K562 (cell line): ENCODE data around the gene ACTN2. TPM values are rescaled to one million over a fixed set of nuclear protein-coding genes. Genes with fewer than 3 reads are reported as not detected.

Source experiments
- ARHGAP35 ChIP-seq: fragments of 450-650 bp; IDR thresholded peaks from 2 replicates; pipeline ENCODE4 v1.6.1; 2018; ENCODE audit not compliant: partially characterized antibody
- ERF ChIP-seq: fragments of 450-650 bp; formaldehyde crosslinking; IDR thresholded peaks from 2 replicates; pipeline ENCODE4 v1.4.0; 2020; ENCODE audit warnings: mild to moderate bottlenecking, mixed read lengths
- EWSR1 ChIP-seq: fragments of 450-650 bp; IDR thresholded peaks from 2 replicates; pipeline ENCODE4 v1.6.1; 2018; ENCODE audit warnings: borderline replicate concordance, mild to moderate bottlenecking, low read depth, moderate library complexity; ENCODE audit not compliant: partially characterized antibody
- NFIC ChIP-seq: fragments of 450-650 bp; IDR thresholded peaks from 2 replicates; pipeline ENCODE4 v1.6.1; 2017; ENCODE audit warnings: mild to moderate bottlenecking, inconsistent platforms
- PBX2 ChIP-seq, 2 experiments: IDR thresholded peaks in 1 of 2; conservative IDR thresholded peaks in 1 of 2; 2 replicates each; pipeline ENCODE4 v1.6.1; 2016; ENCODE audit warnings: low read depth in 2 of 2, mild to moderate bottlenecking in 1 of 2, missing compliant biosample characterization in 1 of 2, missing genetic modification characterization in 1 of 2, moderate library complexity in 1 of 2
- SRSF9 ChIP-seq: fragments of 200-400 bp; formaldehyde crosslinking; IDR thresholded peaks from 2 replicates; pipeline ENCODE4 v1.6.1; 2017; ENCODE audit warnings: low read depth, low read length, borderline replicate concordance
- polyA plus RNA-seq, 8 experiments: library from polyadenylated mRNA; depleted of rRNA in 4 of 8; stranded (reverse) in 5 of 8; unstranded in 3 of 8; fragments of >200 nt; fragmentation: Nextera tagmentation in 2 of 8; fragmentation: Illumina TruSeq in 1 of 8; extraction: Ambion mirVana in 2 of 8; extraction: Trizol in 1 of 8; gene quantifications; 2 replicates each; pipeline versions ENCODE4 v1.2.1 to v1.2.3, GENCODE V29; 2011 to 2014; ENCODE audit warnings: inconsistent platforms in 1 of 8, missing spikeins in 1 of 8
- total RNA-seq, 7 experiments: library from RNA; depleted of rRNA in 6 of 7; stranded (reverse); fragments of >200 nt in 6 of 7; fragmentation: Illumina TruSeq in 2 of 7; extraction: Trizol in 2 of 7; gene quantifications; 2 replicates each; pipeline versions ENCODE4 v1.2.1 to v1.2.3, GENCODE V29; 2011 to 2021; ENCODE audit warnings: low replicate concordance in 1 of 7
- TF ChIP-seq, protein P1 (sequence below), 2 experiments: fragments of 450-650 bp in 1 of 2; sonication (generic) in 1 of 2; formaldehyde crosslinking in 1 of 2; IDR thresholded peaks; 2 replicates each; pipeline versions ENCODE4 v1.7.1 to v1.9.0; 2016 to 2022; ENCODE audit warnings: inconsistent platforms in 1 of 2, mild to moderate bottlenecking in 1 of 2, missing genetic modification reagents in 1 of 2
- TF ChIP-seq, protein P2 (sequence below): IDR thresholded peaks from 2 replicates; pipeline ENCODE4 v1.6.1; 2012; ENCODE audit warnings: low read depth, low read length, improper control_type of control experiment, borderline replicate concordance

The ACTN2 gene
- total and polyA plus RNA-seq, 9 of the 15 experiments (the other 6 are each of a cell fraction or from before 2014, with no cell fraction given): 0.18 to 0.94 (median 0.42) TPM

DNA sequence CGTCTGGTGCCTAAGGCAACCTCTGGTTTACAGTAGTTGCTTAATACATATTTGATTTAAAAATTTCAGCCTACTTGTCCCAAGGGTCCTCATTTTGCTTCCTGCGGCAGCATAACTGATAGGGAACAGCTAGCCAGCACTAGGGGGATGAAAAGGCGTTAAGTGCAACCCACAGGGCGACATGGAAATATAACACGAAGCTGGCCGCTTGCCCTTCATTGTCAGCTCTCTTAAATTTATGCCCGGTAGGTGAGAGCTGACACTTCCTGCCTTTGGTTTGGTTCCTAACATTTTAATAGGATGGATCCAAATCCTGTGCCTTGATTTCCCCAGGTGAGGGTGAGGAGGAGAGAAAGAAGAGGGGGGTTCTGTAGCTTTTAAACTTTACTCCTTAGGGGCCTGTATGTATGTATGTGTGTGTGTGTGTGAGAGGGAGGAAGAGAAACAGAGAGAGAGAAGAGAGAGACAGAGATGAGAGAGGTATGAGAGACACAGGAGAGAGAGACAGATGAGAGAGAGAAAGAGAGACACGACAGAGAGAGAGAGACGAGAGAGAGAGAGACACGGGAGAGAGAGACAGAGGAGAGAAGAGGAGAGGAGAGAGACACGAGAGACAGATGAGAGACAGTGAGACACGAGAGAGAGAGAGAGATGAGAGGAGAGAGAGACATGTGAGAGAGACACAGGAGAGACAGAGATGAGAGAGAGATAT lies 938 bp upstream of the ACTN2 start (continued):
- TF ChIP-seq, protein P1, sequence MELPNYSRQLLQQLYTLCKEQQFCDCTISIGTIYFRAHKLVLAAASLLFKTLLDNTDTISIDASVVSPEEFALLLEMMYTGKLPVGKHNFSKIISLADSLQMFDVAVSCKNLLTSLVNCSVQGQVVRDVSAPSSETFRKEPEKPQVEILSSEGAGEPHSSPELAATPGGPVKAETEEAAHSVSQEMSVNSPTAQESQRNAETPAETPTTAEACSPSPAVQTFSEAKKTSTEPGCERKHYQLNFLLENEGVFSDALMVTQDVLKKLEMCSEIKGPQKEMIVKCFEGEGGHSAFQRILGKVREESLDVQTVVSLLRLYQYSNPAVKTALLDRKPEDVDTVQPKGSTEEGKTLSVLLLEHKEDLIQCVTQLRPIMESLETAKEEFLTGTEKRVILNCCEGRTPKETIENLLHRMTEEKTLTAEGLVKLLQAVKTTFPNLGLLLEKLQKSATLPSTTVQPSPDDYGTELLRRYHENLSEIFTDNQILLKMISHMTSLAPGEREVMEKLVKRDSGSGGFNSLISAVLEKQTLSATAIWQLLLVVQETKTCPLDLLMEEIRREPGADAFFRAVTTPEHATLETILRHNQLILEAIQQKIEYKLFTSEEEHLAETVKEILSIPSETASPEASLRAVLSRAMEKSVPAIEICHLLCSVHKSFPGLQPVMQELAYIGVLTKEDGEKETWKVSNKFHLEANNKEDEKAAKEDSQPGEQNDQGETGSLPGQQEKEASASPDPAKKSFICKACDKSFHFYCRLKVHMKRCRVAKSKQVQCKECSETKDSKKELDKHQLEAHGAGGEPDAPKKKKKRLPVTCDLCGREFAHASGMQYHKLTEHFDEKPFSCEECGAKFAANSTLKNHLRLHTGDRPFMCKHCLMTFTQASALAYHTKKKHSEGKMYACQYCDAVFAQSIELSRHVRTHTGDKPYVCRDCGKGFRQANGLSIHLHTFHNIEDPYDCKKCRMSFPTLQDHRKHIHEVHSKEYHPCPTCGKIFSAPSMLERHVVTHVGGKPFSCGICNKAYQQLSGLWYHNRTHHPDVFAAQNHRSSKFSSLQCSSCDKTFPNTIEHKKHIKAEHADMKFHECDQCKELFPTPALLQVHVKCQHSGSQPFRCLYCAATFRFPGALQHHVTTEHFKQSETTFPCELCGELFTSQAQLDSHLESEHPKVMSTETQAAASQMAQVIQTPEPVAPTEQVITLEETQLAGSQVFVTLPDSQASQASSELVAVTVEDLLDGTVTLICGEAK (IDR thresholded peaks at IDR 0.05): no peak
- TF ChIP-seq, protein P1 (CRISPR knock-in tag; IDR thresholded peaks at IDR 0.05): no peak
- TF ChIP-seq SRSF9: no peak
- TF ChIP-seq PBX2 (CRISPR knock-in tag; IDR thresholded peaks at IDR 0.05; ENCODE audit: low read depth): no peak
- TF ChIP-seq PBX2 (tag; conservative IDR thresholded peaks at IDR 0.05; ENCODE audit: low read depth): no peak
- TF ChIP-seq ARHGAP35: peak; percentile 8
- no peak for TF ChIP-seq NFIC
- TF ChIP-seq ERF (CRISPR knock-in tag): no peak
- TF ChIP-seq, protein P2, sequence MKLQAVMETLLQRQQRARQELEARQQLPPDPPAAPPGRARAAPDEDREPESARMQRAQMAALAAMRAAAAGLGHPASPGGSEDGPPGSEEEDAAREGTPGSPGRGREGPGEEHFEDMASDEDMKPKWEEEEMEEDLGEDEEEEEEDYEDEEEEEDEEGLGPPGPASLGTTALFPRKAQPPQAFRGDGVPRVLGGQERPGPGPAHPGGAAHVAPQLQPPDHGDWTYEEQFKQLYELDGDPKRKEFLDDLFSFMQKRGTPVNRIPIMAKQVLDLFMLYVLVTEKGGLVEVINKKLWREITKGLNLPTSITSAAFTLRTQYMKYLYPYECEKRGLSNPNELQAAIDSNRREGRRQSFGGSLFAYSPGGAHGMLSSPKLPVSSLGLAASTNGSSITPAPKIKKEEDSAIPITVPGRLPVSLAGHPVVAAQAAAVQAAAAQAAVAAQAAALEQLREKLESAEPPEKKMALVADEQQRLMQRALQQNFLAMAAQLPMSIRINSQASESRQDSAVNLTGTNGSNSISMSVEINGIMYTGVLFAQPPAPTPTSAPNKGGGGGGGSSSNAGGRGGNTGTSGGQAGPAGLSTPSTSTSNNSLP: no peak
- TF ChIP-seq EWSR1: no peak
